Stimulated activated naive CD8-positive, alpha-beta T cell treated with anti-CD3 and anti-CD28 coated beads, Interleukin-15, amount 100 ng/mL, for 72 hours (primary cell): Measurements from ENCODE around the gene UPK1A.
"Not testable (repeated sequence)": the region's sequence is repeated elsewhere in the genome, so short reads cannot be mapped to it uniquely, and the experiment has no call there.

Source experiments
- ATAC-seq: fragments of 150-1000 bp; cut with Tn5 transposase; 2 replicates; pipeline ENCODE4 v1.10.0; 2021; ENCODE audit warnings: mild to moderate bottlenecking, moderate library complexity
- DNase-seq, 2 donors: peaks; one replicate each; pipeline ENCODE4 v3.0.0; 2021 to 2022
- H3K27ac Mint-ChIP-seq, 2 donors: one replicate each; pipeline ENCODE4 v1.8.0; 2022; ENCODE audit warnings: mild to moderate bottlenecking in 2 of 2, mixed read lengths in 2 of 2, moderate library complexity in 2 of 2
- H3K27me3 Mint-ChIP-seq: one replicate; pipeline ENCODE4 v1.8.0; 2022; ENCODE audit warnings: mixed read lengths
- H3K4me1 Mint-ChIP-seq: one replicate; pipeline ENCODE4 v1.8.0; 2022; ENCODE audit warnings: mild to moderate bottlenecking, mixed read lengths
- H3K4me3 Mint-ChIP-seq, 2 donors: one replicate each; pipeline ENCODE4 v1.8.0; 2022; ENCODE audit warnings: mild to moderate bottlenecking in 2 of 2, mixed read lengths in 2 of 2, moderate library complexity in 1 of 2
- H3K9me3 Mint-ChIP-seq, 2 donors: one replicate each; pipeline ENCODE4 v1.8.0; 2022; ENCODE audit warnings: mixed read lengths in 2 of 2

Gene UPK1A

DNA sequence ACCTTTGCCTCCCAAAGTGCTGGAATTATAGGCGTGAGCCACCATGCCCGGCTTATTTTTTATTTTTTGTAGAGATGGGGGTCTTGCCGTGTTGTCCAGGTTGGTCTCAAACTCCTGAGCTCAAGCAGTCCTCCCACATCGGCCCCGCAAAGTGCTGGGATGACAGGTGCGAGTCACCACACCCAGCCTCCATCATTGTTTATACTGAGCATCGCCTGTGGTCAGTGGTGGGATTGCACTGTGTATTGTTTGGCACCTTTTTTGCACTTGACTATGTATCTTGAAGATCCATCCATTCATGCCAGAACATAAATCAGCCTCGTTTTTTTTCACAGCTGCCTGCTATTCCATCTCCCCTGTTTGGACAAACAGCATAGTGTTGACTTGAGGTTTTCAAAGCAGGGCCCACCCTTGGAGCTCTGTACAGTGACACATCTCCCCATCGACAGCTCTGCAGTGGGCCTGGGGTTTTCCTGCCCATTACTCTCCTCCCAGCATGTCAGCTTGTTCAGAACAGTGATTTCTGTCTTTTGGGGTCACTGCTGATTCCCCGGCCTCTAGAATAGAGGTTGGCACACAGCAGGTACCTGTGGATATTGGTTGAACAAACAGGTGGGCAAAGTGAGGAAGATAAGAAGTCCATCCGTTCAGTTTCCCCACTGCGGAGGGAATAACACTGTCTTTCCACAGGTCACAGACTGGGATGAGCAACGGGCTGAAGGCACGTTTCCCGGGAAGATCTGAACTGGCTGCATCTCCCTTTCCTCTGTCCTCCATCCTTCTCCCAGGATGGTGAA is 8.2 kb upstream of the UPK1A start:
- ATAC-seq, result peak; percentile 64
- Mint-ChIP-seq H3K27me3 (no peaks in the 10 kb centered on the region), H3K4me3 (no peak overlapping the region), H3K9me3 (no peaks in the 10 kb centered on the region), H3K4me1 (no peaks in the 10 kb centered on the region), H3K27ac (no peak overlapping the region)
- DNase-seq, result no peak

DNA sequence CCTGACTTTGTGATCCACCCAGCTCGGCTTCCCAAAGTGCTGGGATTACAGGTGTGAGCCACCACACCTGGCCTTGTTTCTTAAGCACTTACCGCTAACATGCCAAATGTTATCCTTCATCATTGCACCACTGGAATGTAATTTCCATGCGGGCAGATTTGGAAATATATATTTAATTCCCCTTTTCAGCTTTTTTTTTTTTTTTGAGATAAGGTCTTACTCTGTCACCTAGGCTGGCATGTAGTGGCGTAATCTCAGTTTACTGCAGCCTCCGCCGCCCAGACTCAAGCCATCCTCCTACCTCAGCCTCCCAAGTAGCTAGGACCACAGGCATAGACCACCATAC is 4.3 kb upstream of the UPK1A start:
- no peak overlapping the region for H3K4me3 Mint-ChIP-seq
- DNase-seq (no peak), ATAC-seq (no peak)
- H3K27ac Mint-ChIP-seq, result no peak overlapping the region
- H3K4me1 Mint-ChIP-seq, result no peaks in the 10 kb centered on the region
- H3K27me3 Mint-ChIP-seq, result no peaks in the 10 kb centered on the region
- H3K9me3 Mint-ChIP-seq, result no peaks in the 10 kb centered on the region

DNA sequence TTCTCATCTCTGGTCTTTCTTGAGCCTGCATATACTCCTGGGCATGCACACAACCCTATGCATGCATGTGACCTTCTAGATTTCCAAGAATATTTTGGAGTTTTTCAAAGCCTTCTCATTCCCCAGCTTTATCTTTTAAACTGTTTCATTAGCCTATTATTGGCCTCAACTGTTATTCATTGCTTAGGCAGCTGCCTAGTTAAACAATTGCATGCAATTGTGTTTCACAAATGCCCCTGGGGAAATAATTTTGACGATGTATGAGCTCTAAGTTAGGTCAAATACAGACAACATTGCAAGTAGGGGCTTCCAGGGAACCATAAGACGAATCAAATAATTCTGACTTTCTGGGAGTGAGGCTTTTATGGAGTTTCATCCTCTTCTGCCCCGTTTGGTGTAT is 2.3 kb upstream of the UPK1A start:
- H3K4me1 Mint-ChIP-seq, result no peaks in the 10 kb centered on the region
- no peak overlapping the region for H3K4me3 Mint-ChIP-seq
- H3K27ac Mint-ChIP-seq, result no peak overlapping the region

GRCh38 chr19:35665157-35665556 is 1.2 kb upstream of the UPK1A start:
- Mint-ChIP-seq H3K4me1 (peaks cover 5% of the 10 kb centered on the region), H3K27ac (no peak overlapping the region)

More for the DNA sequence above, 2.3 kb upstream of the UPK1A start:
- no peak for DNase-seq
- no peak for ATAC-seq
- H3K9me3 Mint-ChIP-seq, result no peaks in the 10 kb centered on the region
- no peaks in the 10 kb centered on the region for H3K27me3 Mint-ChIP-seq

DNA sequence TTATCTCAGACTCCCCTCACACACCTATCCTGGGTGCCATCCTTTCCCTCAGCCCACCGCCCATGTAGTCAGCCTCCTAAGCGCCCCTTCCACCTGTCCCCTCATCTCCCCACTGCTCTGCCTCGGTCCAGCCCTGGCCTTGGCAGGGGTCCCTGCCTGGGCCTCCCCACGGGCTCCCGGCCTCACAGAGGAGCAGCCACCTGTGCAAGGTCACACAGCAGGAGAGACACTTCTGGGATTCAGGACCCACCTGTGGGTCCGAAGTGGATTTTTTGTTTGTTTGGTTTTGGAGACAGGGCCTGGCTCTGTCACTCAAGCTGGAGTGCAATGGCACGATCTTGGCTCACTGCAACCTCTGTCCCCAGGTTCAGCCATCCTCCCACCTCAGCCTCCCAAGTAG is 713 bp upstream of the UPK1A start:
- no peak overlapping the region for H3K4me3 Mint-ChIP-seq
- peaks cover 16% of the 10 kb centered on the region for H3K27me3 Mint-ChIP-seq
- ATAC-seq, result no peak

More at GRCh38 chr19:35665157-35665556, 1.2 kb upstream of the UPK1A start:
- Mint-ChIP-seq H3K27me3 (peaks cover 11% of the 10 kb centered on the region), H3K4me3 (no peak overlapping the region), H3K9me3 (no peaks in the 10 kb centered on the region)
- no peak for DNase-seq
- no peak for ATAC-seq

DNA sequence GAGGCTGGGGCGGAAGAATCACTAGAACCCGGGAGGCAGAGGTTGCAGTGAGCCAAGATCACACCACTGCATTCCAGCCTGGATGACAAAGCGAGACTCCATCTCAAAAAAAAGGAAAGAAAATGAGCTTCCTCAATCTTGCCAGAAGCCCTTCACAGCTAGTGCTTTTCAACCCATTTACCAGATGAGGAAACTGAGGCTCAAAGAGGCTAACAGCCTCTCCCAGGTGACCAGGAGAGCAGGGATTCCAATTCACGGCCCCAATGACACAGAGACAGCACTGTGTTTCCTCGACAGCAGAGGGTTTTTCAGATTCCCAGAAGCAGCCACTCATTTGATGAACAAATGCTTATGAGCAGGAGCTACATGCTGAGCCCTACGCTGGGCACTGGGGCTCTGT is 3.2 kb downstream of the UPK1A start:
- Mint-ChIP-seq H3K4me3 (no peak overlapping the region), H3K9me3 (no peaks in the 10 kb centered on the region), H3K4me1 (peaks cover 22% of the 10 kb centered on the region), H3K27me3 (peaks cover 51% of the 10 kb centered on the region), H3K27ac (no peak overlapping the region)
- DNase-seq, result no peak
- no peak for ATAC-seq

More for the DNA sequence above, 713 bp upstream of the UPK1A start:
- Mint-ChIP-seq H3K4me1 (peaks cover 5% of the 10 kb centered on the region), H3K9me3 (no peaks in the 10 kb centered on the region), H3K27ac (no peak overlapping the region)
- DNase-seq, result no peak

DNA sequence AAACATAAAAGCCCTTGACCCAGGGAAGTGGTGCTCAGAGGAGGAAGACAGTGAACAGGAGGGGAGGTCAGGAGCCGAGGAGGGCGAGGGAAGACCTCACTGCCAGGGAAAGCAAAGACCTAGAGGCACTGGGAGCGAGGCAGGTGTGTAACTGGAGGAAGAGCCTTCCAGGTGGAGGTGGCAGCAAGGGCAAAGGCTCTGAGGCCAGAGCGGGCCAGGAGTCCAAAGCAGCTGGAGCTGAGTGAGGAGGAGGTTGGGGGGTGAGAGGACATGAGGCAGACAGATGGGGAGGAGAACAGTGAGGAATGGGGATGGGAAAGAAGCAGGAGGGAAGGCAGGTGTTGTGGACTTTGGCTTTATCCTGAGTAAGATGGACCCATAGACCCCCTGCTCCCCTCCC is 3.7 kb downstream of the UPK1A start:
- H3K27me3 Mint-ChIP-seq, result peaks cover 52% of the 10 kb centered on the region
- no peak for ATAC-seq
- peaks cover 22% of the 10 kb centered on the region for H3K4me1 Mint-ChIP-seq
- H3K4me3 Mint-ChIP-seq, result no peak overlapping the region
- no peaks in the 10 kb centered on the region for H3K9me3 Mint-ChIP-seq
- no peak for DNase-seq
- H3K27ac Mint-ChIP-seq, result no peak overlapping the region

DNA sequence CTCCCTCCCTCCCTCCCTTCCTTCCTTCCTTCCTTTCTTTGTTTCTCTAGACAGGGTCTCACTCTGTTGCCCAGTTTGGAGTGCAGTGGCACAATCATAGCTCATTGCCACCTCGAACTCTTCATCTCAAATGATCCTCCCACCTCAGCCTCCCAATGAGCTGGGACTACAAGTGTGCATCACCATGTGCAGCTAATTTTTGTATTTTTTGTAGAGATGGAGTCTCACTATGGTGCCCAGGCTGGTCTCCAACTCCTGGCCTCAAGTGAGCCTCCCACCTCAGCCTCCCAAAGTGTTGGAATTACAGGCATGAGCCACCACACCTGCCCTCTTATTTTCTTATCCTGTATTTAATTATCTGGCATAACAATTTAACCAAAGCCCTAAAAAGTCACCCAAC is 4.4 kb downstream of the UPK1A start:
- DNase-seq (no peak), ATAC-seq (no peak)
- peaks cover 22% of the 10 kb centered on the region for H3K4me1 Mint-ChIP-seq
- H3K9me3 Mint-ChIP-seq, result no peaks in the 10 kb centered on the region
- H3K4me3 Mint-ChIP-seq, result no peak overlapping the region
- peaks cover 55% of the 10 kb centered on the region for H3K27me3 Mint-ChIP-seq
- H3K27ac Mint-ChIP-seq, result no peak overlapping the region

DNA sequence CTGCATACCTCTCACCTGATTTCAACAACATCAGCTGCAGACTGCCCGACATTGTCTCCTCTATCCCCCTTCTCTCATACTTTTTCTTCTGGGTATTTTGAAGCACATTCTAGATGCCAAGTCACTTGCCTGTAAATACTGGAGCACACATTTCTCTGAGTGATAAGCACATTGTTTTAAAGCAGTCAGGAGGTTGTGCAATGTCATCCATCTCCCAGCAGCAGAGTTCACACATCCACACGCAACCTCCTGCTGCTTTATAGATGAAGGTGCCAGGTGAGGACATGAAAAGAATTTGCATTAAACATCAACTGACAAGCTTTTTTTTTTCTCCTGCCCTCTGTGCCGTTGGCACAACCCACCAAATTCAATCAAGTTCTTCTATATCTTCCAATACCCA is 5.5 kb downstream of the UPK1A start:
- DNase-seq (no peak), ATAC-seq (no peak)
- H3K27me3 Mint-ChIP-seq, result peaks cover 67% of the 10 kb centered on the region
- no peaks in the 10 kb centered on the region for H3K9me3 Mint-ChIP-seq
- peaks cover 22% of the 10 kb centered on the region for H3K4me1 Mint-ChIP-seq
- no peak overlapping the region for H3K27ac Mint-ChIP-seq
- no peak overlapping the region for H3K4me3 Mint-ChIP-seq

DNA sequence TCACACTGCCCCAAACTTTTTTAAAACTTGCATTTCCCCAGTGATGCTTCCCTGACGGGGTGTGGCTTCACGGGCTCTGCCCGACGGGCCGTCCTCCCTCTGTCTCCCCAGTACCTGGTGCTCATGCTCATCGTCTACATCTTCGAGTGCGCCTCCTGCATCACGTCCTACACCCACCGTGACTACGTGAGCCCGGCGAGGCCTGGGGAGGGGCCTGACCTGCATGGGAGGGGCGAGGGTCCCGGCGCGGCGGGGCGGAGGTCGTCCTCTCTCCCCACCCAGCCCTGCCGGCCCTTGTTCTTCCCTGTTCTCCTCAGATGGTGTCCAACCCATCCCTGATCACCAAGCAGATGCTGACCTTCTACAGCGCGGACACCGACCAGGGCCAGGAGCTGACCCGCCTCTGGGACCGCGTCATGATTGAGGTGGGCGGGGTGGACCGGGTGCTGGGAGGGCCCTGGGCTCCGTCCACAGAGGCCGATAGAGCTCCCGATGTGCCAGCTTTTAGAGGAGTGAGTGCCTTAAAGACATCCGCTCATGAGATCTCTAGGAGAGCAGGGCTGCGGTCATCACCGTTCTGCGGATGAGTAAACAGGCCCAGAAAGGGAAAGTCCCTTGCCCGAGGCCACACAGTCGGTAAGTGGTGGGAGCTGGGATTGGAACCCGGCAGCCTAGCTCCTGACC is 6.9 kb downstream of the UPK1A start:
- Mint-ChIP-seq H3K4me1 (peaks cover 22% of the 10 kb centered on the region), H3K27me3 (peaks cover 69% of the 10 kb centered on the region)

GRCh38 chr19:35675589-35676140 is 9.3 kb downstream of the UPK1A start:
- Mint-ChIP-seq H3K27me3 (peaks cover 52% of the 10 kb centered on the region), H3K4me3 (peak overlapping the region in 1 of 2 donors; percentile 11), H3K27ac (no peak overlapping the region), H3K9me3 (no peaks in the 10 kb centered on the region), H3K4me1 (peaks cover 17% of the 10 kb centered on the region)
- no peak for DNase-seq
- ATAC-seq, result no peak

More for the DNA sequence above, 6.9 kb downstream of the UPK1A start:
- ATAC-seq (peak; percentile 98), DNase-seq (peak; percentile 52 to 72)
- H3K9me3 Mint-ChIP-seq, result no peaks in the 10 kb centered on the region
- H3K4me3 Mint-ChIP-seq, result peak overlapping the region; percentile 74 to 81
- H3K27ac Mint-ChIP-seq, result no peak overlapping the region

GRCh38 chr19:35689836-35690235 is 23.5 kb downstream of the UPK1A start:
- Mint-ChIP-seq H3K27ac (no peak overlapping the region), H3K27me3 (no peaks in the 10 kb centered on the region), H3K4me1 (peaks cover 11% of the 10 kb centered on the region), H3K9me3 (no peaks in the 10 kb centered on the region), H3K4me3 (no peak overlapping the region)
- ATAC-seq, result no peak
- no peak for DNase-seq

DNA sequence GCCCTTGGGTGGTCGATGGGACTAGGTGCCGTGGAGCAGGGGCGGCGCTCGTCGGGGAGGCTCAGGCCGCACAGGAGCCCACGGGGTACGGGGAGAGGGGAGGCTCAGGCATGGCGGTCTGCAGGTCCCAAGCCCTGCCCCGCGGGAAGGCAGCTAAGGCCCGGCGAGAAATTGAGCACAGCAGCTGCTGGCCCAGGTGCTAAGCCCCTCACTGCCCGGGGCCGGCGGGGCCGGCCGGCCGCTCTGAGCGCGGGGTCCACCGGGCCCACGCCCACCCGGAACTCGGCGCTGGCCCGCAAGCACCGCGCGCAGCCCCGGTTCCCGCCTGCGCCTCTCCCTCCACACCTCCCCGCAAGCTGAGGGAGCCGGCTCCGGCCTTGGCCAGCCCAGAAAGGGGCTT is 24.8 kb downstream of the UPK1A start:
- H3K9me3 Mint-ChIP-seq, result not testable (repeated sequence)

DNA sequence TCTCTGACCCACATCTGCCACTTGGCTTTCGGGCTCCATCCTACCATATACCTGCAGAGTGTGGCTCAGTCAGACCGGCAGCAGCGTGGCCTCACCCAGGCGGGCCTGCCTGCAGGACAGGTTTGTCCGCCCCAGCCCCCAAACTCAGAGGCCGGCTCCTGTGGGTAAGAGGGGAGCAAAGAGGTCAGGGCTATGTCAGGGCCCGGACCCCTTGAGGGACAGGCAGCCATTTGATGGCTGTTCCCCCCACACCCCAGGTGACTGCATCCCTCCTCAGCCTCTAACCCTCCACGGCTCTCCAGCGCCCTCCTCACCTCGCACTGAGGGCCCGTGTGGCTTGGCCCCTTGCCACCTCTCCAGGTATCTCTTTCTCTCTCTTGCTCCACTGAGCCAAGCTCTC is 25.7 kb downstream of the UPK1A start:
- H3K4me1 Mint-ChIP-seq, result peaks cover 22% of the 10 kb centered on the region
- peaks cover 0 to 6% of the 10 kb centered on the region in 2 donors for H3K9me3 Mint-ChIP-seq
- no peak for ATAC-seq
- no peak overlapping the region for H3K4me3 Mint-ChIP-seq
- no peak for DNase-seq
- no peak overlapping the region for H3K27ac Mint-ChIP-seq
- no peaks in the 10 kb centered on the region for H3K27me3 Mint-ChIP-seq

More for the DNA sequence above, 24.8 kb downstream of the UPK1A start:
- not testable (repeated sequence) for ATAC-seq, H3K27me3 Mint-ChIP-seq, H3K4me3 Mint-ChIP-seq, DNase-seq, H3K27ac Mint-ChIP-seq
- peaks cover 13% of the 10 kb centered on the region for H3K4me1 Mint-ChIP-seq

GRCh38 chr19:35693422-35693821 is 27.1 kb downstream of the UPK1A start:
- H3K4me3 Mint-ChIP-seq, result no peak overlapping the region
- H3K27ac Mint-ChIP-seq, result no peak overlapping the region
- ATAC-seq (no peak), DNase-seq (no peak)
- H3K27me3 Mint-ChIP-seq, result no peaks in the 10 kb centered on the region
- peaks cover 35% of the 10 kb centered on the region for H3K4me1 Mint-ChIP-seq
- peaks cover 0 to 6% of the 10 kb centered on the region in 2 donors for H3K9me3 Mint-ChIP-seq
